ENCODE data around the gene REXO1.

DNA sequence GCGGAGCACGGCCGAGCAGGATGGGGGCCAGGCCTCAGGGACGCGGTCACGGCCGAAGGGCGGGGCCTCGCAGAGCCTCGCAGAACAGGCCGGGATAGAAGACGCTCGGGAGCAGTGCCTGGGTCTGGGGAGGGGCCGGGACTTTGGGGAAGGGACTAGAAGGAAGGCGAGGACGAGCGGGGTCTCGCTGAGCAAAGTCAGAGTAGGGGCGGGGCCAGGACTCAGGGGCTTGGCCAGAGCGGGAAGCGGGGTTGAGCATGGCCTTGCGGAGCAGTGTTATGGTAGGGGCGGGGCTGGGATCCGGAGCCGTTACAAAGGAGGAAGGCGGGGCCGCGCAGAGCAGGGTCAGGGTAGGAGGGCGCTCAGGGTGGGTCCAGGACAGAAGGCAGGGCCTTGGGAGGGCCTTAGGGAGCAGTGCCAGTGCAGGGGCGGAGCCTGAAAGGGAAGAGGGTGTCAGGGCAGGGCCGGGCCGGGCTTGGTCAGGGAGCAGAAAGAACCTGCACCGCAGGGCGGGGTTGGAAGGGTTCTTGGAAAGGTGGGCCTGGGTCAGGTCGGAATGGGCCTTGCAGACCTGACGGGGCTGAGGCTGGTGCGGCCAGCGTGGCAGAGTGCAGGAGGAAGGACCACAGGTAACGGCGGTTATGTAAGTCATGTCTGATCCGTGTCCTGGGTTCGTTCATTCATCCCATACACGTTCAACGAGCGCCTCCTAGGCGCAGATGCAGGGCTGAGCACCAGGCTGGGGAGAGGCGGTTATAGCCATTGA lies 35.7 kb downstream of the REXO1 start:
- TF ChIP-seq POLR2A (IDR thresholded peaks at IDR 0.05; ENCODE audit: low read depth, low read length) (no peak), TAF1 (IDR thresholded peaks at IDR 0.05; ENCODE audit: low read depth, low read length) (no peak), SPI1 (IDR thresholded peaks at IDR 0.05; ENCODE audit: low read depth, low read length) (no peak), POLR2AphosphoS5 (IDR thresholded peaks at IDR 0.05; ENCODE audit: low read depth, low read length) (no peak), PAX5 (IDR thresholded peaks at IDR 0.05; ENCODE audit: insufficient read depth, low read length, severe bottlenecking) (no peak)

All from GM12891 (cell line).